ENCODE results near the gene TTPAL.
A peak's percentile ranks its signal among the peaks of the same experiment; 100 is the strongest.
"Not testable (repeated sequence)": the region's sequence is repeated elsewhere in the genome, so short reads cannot be mapped to it uniquely, and the experiment has no call there.

TTPAL gene

DNA sequence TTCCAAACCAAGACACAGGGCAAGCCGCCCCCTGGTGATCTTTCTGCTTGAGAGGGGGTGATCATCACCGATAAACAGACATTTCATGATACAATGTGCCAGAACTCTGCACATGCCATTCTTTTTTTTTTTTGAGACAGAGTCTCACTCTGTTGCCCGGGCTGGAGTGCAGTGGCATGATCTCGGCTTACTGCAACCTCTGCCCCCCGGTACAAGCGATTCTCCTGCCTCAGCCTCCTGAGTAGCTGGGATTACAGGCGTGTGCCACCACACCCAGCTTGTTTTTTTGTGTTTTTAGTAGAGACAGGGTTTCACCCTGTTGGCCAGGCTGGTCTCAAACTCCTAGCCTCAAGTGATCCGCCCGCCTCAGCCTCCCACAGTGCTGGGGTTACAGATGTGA is 3.4 kb upstream of the TTPAL start:
- 91 to 92% methylated on average over 6 to 9 of the region's 9 CpGs for WGBS, 2 experiments (ENCODE audit: insufficient coverage in 2 of 2)
- not testable (repeated sequence) for H3K36me3 ChIP-seq (ENCODE audit: control insufficient read depth, insufficient read depth, low read length); H3K4me1 ChIP-seq (ENCODE audit: control insufficient read depth, insufficient read depth, low read length, poor library complexity, severe bottlenecking); H3K4me3 ChIP-seq (ENCODE audit: extremely low read depth, insufficient read depth, low read length, poor library complexity, severe bottlenecking); H3K9me3 ChIP-seq (ENCODE audit: control insufficient read depth, low read length); H3K27ac ChIP-seq (ENCODE audit: low read depth, low read length, severe bottlenecking)

GRCh38 chr20:44475372-44475693 is 341 bp upstream of the TTPAL start:
- Histone ChIP-seq H3K9me3 (ENCODE audit: control insufficient read depth, low read length) (no peaks in the 10 kb centered on the region), H3K36me3 (ENCODE audit: control insufficient read depth, insufficient read depth, low read length) (peaks cover 9% of the 10 kb centered on the region), H3K4me1 (ENCODE audit: control insufficient read depth, insufficient read depth, low read length, poor library complexity, severe bottlenecking) (peaks cover 9% of the 10 kb centered on the region), H3K27ac (ENCODE audit: low read depth, low read length, severe bottlenecking) (peak overlapping the region; percentile 10), H3K4me3 (ENCODE audit: extremely low read depth, insufficient read depth, low read length, poor library complexity, severe bottlenecking) (peak overlapping the region; percentile 92)
- WGBS, 2 experiments (ENCODE audit: insufficient coverage in 2 of 2), result 41 to 54% methylated on average over 2 of the region's 2 CpGs

- H3K4me1 ChIP-seq (ENCODE audit: control insufficient read depth, insufficient read depth, low read length, poor library complexity, severe bottlenecking), result peaks cover 9% of the 10 kb centered on the region
- H3K27ac ChIP-seq (ENCODE audit: low read depth, low read length, severe bottlenecking), result no peak overlapping the region
- 93 to 100% methylated on average over 2 of the region's 3 CpGs for WGBS, 2 experiments (ENCODE audit: insufficient coverage in 2 of 2)
- no peaks in the 10 kb centered on the region for H3K9me3 ChIP-seq (ENCODE audit: control insufficient read depth, low read length)
- no peak overlapping the region for H3K4me3 ChIP-seq (ENCODE audit: extremely low read depth, insufficient read depth, low read length, poor library complexity, severe bottlenecking)
- H3K36me3 ChIP-seq (ENCODE audit: control insufficient read depth, insufficient read depth, low read length), result peaks cover 22% of the 10 kb centered on the region
Measured at GRCh38 chr20:44477151-44477550, 1.5 kb downstream of the TTPAL start.

- Histone ChIP-seq H3K27ac (ENCODE audit: low read depth, low read length, severe bottlenecking) (no peak overlapping the region), H3K4me3 (ENCODE audit: extremely low read depth, insufficient read depth, low read length, poor library complexity, severe bottlenecking) (no peak overlapping the region), H3K36me3 (ENCODE audit: control insufficient read depth, insufficient read depth, low read length) (peaks cover 23% of the 10 kb centered on the region), H3K4me1 (ENCODE audit: control insufficient read depth, insufficient read depth, low read length, poor library complexity, severe bottlenecking) (peaks cover 9% of the 10 kb centered on the region), H3K9me3 (ENCODE audit: control insufficient read depth, low read length) (no peaks in the 10 kb centered on the region)
- WGBS, 2 experiments (ENCODE audit: insufficient coverage in 2 of 2), result 88 to 100% methylated on average over 1 to 2 of the region's 6 CpGs
Measured at GRCh38 chr20:44478206-44478605, 2.5 kb downstream of the TTPAL start.

DNA sequence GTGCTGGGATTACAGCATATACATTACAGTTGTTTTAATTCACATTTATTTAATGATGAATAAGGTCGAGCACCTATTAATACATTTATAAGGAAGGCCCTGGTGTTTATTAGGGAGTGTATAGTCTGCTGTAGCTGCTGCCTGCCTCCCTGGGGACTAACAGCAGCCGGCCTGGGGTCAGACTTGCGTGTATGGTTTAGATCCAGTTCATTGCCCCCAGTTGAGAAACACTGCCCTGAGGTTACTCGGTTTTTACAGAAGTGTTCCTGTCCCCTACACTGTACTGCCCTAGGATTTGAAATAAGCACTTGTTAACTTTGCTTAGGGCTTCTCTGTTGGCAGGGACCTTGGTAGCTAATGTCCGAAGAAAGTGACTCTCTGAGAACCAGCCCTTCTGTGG is 4.0 kb downstream of the TTPAL start:
- Histone ChIP-seq H3K9me3 (ENCODE audit: control insufficient read depth, low read length) (no peaks in the 10 kb centered on the region), H3K36me3 (ENCODE audit: control insufficient read depth, insufficient read depth, low read length) (peaks cover 37% of the 10 kb centered on the region), H3K27ac (ENCODE audit: low read depth, low read length, severe bottlenecking) (no peak overlapping the region), H3K4me1 (ENCODE audit: control insufficient read depth, insufficient read depth, low read length, poor library complexity, severe bottlenecking) (peaks cover 9% of the 10 kb centered on the region), H3K4me3 (ENCODE audit: extremely low read depth, insufficient read depth, low read length, poor library complexity, severe bottlenecking) (no peak overlapping the region)
- WGBS, 2 experiments (ENCODE audit: insufficient coverage in 2 of 2), result 76 to 100% methylated on average over 2 to 4 of the region's 5 CpGs

GRCh38 chr20:44480097-44480496 is 4.4 kb downstream of the TTPAL start:
- 96 to 99% methylated on average over 15 to 16 of the region's 18 CpGs for WGBS, 2 experiments (ENCODE audit: insufficient coverage in 2 of 2)
- Histone ChIP-seq H3K9me3 (ENCODE audit: control insufficient read depth, low read length) (no peaks in the 10 kb centered on the region), H3K4me3 (ENCODE audit: extremely low read depth, insufficient read depth, low read length, poor library complexity, severe bottlenecking) (no peak overlapping the region), H3K4me1 (ENCODE audit: control insufficient read depth, insufficient read depth, low read length, poor library complexity, severe bottlenecking) (peaks cover 9% of the 10 kb centered on the region), H3K27ac (ENCODE audit: low read depth, low read length, severe bottlenecking) (no peak overlapping the region), H3K36me3 (ENCODE audit: control insufficient read depth, insufficient read depth, low read length) (peaks cover 37% of the 10 kb centered on the region)

- no peak overlapping the region for H3K4me3 ChIP-seq (ENCODE audit: extremely low read depth, insufficient read depth, low read length, poor library complexity, severe bottlenecking)
- H3K27ac ChIP-seq (ENCODE audit: low read depth, low read length, severe bottlenecking), result no peak overlapping the region
- 74 to 91% methylated on average over 2 to 3 of the region's 6 CpGs for WGBS, 2 experiments (ENCODE audit: insufficient coverage in 2 of 2)
- H3K4me1 ChIP-seq (ENCODE audit: control insufficient read depth, insufficient read depth, low read length, poor library complexity, severe bottlenecking), result no peaks in the 10 kb centered on the region
- no peaks in the 10 kb centered on the region for H3K9me3 ChIP-seq (ENCODE audit: control insufficient read depth, low read length)
- peaks cover 54% of the 10 kb centered on the region for H3K36me3 ChIP-seq (ENCODE audit: control insufficient read depth, insufficient read depth, low read length)
Measured at GRCh38 chr20:44481719-44482416, 6.2 kb downstream of the TTPAL start.

GRCh38 chr20:44483112-44483511 is 7.4 kb downstream of the TTPAL start:
- no peak overlapping the region for H3K4me3 ChIP-seq (ENCODE audit: extremely low read depth, insufficient read depth, low read length, poor library complexity, severe bottlenecking)
- H3K9me3 ChIP-seq (ENCODE audit: control insufficient read depth, low read length), result no peaks in the 10 kb centered on the region
- no peak overlapping the region for H3K27ac ChIP-seq (ENCODE audit: low read depth, low read length, severe bottlenecking)
- H3K36me3 ChIP-seq (ENCODE audit: control insufficient read depth, insufficient read depth, low read length), result peaks cover 64% of the 10 kb centered on the region
- H3K4me1 ChIP-seq (ENCODE audit: control insufficient read depth, insufficient read depth, low read length, poor library complexity, severe bottlenecking), result no peaks in the 10 kb centered on the region
- 95 to 100% methylated on average over 5 of the region's 5 CpGs for WGBS, 2 experiments (ENCODE audit: insufficient coverage in 2 of 2)

DNA sequence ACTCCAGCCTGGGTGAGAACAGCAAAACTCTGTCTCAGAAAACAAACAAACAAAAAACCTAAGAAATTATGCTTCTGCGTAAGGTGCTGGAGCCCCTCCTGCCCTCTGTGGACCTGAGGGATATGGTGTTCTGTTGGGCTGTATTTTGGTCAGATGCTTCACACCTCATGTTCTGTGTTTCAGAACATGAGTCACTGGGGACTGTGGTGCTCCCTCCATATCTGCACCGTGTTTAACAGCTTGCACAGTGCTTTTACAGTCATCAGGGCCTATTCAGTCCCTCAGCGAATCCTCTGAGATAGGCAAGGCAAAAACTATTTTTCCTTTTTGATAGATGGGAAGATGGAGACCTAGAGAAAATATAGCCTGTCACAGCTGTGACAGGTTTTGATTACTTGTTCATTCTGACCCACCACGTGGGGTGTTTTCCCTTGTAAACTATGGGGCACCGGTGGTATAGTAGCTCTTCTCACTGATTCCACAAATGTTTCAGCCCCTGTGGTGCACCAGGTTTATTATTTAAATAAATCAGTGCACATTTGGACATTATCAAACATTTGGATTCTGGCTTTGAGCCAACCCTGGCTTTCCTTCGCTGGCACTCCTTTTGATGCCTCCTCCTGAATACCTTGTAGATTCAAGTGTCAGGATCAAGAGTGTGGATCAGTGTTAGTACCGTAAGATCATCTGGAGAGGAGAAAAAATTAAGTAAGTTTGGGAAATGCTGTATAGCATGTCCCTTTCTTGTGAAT is 9.6 kb downstream of the TTPAL start:
- 95 to 100% methylated on average over 4 to 5 of the region's 7 CpGs for WGBS, 2 experiments (ENCODE audit: insufficient coverage in 2 of 2)
- H3K9me3 ChIP-seq (ENCODE audit: control insufficient read depth, low read length), result no peaks in the 10 kb centered on the region
- H3K27ac ChIP-seq (ENCODE audit: low read depth, low read length, severe bottlenecking), result no peak overlapping the region
- peaks cover 78% of the 10 kb centered on the region for H3K36me3 ChIP-seq (ENCODE audit: control insufficient read depth, insufficient read depth, low read length)
- H3K4me3 ChIP-seq (ENCODE audit: extremely low read depth, insufficient read depth, low read length, poor library complexity, severe bottlenecking), result no peak overlapping the region
- H3K4me1 ChIP-seq (ENCODE audit: control insufficient read depth, insufficient read depth, low read length, poor library complexity, severe bottlenecking), result no peaks in the 10 kb centered on the region

DNA sequence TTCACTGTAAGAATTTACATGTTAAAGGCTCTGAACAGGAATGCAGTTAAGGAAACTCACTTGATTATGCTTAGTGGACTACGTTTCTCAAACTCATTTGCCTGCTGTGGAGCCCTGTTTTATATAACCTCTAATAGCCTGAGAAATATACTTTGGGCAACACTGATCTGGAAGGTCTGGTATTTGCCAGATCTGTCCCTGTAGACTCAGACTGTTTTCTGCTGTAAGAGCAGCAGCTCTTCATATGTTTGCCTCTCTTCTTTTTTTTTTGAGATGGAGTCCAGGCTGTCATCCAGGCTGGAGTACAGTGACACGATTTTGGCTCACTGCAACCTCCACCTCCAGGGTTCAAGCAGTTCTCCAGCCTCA is 10.1 kb downstream of the TTPAL start:
- Histone ChIP-seq H3K4me3 (ENCODE audit: extremely low read depth, insufficient read depth, low read length, poor library complexity, severe bottlenecking) (no peak overlapping the region), H3K36me3 (ENCODE audit: control insufficient read depth, insufficient read depth, low read length) (peaks cover 78% of the 10 kb centered on the region), H3K4me1 (ENCODE audit: control insufficient read depth, insufficient read depth, low read length, poor library complexity, severe bottlenecking) (no peaks in the 10 kb centered on the region), H3K27ac (ENCODE audit: low read depth, low read length, severe bottlenecking) (no peak overlapping the region), H3K9me3 (ENCODE audit: control insufficient read depth, low read length) (no peaks in the 10 kb centered on the region)
- 100% methylated on average over 1 of the region's 2 CpGs for WGBS, 2 experiments (ENCODE audit: insufficient coverage in 2 of 2)

- no peak overlapping the region for H3K27ac ChIP-seq (ENCODE audit: low read depth, low read length, severe bottlenecking)
- WGBS, 2 experiments (ENCODE audit: insufficient coverage in 2 of 2), result 91 to 95% methylated on average over 5 of the region's 5 CpGs
- H3K4me1 ChIP-seq (ENCODE audit: control insufficient read depth, insufficient read depth, low read length, poor library complexity, severe bottlenecking), result peaks cover 13% of the 10 kb centered on the region
- no peak overlapping the region for H3K4me3 ChIP-seq (ENCODE audit: extremely low read depth, insufficient read depth, low read length, poor library complexity, severe bottlenecking)
- H3K9me3 ChIP-seq (ENCODE audit: control insufficient read depth, low read length), result no peaks in the 10 kb centered on the region
- peaks cover 90% of the 10 kb centered on the region for H3K36me3 ChIP-seq (ENCODE audit: control insufficient read depth, insufficient read depth, low read length)
Measured at GRCh38 chr20:44488551-44488950, 12.9 kb downstream of the TTPAL start.

Data from mesodermal cell (in vitro differentiated cells).